HG02852 (cell line): ENCODE results near the gene NAPSA.
"Not testable (repeated sequence)": the region's sequence is repeated elsewhere in the genome, so short reads cannot be mapped to it uniquely, and the experiment has no call there.

Source experiments
- ATAC-seq: cut with Tn5 transposase; IDR thresholded peaks from one replicate; pipeline ENCODE4 v1.9.1; 2021; ENCODE audit warnings: mild to moderate bottlenecking, moderate library complexity; ENCODE audit not compliant: unreplicated experiment

Gene NAPSA

DNA sequence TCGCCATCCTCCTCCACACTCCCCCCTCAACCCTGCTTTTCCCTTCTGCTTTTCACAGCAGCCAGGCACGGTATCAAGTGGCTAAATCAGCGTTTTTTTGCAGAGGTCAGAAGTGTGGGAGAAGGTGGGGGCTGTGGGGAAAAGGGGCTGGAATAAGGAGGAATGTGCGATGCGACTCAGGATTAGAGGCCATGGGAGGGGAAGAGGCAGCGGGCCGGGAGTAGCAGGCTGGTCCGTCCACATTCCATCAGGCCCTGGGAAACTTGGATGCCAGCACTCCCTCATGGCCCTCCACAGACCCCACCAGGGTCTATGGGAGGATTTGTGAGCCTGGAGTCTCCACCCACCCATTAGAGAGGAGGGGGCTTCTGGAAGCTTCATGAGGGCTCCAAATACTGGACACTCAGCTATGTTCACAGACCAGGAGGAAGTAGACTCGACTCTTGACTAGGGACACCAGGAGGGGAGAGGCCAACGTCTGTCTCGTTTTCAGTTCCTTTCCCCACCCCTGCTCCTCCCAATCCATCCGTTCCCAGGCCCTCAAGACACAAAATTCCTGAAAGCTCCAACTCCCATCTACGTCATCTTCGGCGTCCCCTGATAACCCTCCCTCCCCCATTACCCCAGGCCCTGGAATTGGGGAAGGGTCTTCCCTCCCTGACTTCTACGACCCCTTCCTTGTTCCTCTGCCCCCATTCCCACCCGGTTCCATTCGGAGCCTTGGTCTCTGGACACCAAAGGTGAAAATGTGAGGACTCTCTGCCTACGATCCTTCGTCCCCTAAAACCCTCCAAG is 33.0 kb downstream of the NAPSA start:
- ATAC-seq, result no peak

DNA sequence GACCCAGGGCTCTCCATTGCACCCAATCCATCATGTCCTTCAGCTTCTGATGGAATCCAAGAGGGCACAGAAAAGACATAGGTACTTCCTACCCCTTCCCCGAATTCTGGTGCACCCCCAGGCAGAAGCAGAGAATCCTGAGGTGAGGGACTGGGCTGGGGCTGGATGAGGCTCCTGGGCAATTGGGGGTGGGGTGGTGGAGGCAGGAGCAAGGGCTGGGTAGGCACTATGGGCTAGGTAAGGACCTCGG is 33.5 kb downstream of the NAPSA start:
- no peak for ATAC-seq

DNA sequence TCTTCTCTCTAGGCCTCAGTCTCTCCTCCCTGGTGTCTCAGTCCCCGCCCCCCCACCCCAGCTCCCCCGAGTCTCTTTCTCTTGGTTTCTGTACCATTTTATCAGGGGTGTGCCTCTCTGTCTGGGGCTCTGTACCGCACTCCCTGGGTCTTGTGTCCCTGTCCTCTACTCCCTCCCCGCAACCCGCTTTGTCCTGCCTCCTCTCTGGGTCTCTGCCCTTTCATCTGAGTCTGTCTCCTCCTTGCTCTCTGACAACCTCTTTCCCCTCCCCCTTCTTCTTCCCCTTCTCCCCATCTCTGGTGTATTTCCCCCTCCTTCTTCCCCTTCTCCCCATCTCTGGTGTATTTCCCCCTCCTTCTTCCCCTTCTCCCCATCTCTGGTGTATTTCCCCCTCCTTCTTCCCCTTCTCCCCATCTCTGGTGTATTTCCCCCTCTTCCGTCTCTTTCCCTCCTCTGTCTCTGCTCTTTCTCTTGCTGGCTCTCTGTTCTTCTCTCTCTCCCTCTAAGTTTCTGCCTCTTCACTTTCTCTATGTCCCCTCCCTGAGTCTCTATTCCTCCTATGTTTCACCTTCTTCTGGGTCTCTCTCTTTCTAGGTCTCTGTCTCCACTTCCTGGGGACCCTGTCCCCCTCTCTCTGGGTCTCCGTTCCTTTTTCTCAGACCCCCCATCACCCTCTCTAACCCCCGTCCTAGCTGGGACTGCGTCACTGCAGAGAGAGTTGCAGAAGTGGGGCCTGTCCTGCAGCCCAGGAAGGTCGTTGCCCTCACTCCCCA is 34.0 kb downstream of the NAPSA start:
- no peak for ATAC-seq

DNA sequence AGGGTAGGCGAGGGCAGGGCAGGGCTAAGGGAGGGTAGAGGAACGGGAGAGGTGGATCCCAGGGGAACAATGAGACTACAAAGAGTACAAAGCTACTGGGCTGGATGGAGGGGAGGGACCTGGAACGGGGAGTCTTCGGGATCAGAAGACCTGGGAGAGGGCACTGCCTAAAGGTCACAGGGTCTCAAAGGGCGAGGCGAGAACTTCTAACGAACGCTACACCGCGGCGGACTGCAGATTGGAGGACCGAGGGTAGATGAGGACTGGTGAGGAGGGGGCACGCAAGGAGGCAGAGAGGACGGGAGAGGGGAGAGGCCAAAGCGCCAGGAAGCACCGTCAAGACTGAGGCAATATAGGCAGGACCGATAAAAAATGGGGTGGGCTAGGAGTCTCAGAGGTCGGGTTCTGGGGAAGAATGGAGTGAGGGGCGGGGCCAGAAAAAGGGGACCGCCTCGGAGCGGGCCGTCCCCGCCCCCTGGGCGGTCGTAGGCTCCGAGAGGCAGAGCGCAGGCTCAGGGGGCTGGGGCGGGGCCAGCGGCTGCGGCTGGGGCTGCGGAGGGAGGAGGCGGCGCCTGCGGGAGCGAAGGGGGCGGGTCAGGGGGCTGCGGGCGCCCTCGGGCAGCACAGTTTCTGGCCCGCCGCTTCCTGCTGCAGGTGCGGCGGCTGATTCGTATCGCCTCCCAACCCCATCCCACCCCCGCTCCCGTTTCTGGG is 34.9 kb downstream of the NAPSA start:
- peak; percentile 23 for ATAC-seq

DNA sequence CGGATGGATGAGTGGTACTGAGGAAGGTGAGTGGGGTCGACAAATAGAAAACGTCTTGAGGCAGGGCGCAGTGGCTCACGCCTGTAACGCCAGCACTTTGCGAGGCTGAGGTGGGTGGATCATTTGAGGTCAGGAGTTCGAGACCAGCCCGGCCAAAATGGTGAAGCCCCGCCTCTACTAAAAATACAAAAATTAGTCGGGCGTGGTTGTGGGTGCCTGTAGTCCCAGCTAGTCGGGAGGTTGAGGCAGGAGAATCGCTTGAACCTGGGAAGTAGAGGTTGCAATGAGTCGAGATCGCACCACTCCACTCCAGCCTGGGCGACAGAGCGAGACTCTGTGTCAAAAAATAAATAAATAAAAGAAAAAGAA is 35.5 kb downstream of the NAPSA start:
- ATAC-seq, result not testable (repeated sequence)

DNA sequence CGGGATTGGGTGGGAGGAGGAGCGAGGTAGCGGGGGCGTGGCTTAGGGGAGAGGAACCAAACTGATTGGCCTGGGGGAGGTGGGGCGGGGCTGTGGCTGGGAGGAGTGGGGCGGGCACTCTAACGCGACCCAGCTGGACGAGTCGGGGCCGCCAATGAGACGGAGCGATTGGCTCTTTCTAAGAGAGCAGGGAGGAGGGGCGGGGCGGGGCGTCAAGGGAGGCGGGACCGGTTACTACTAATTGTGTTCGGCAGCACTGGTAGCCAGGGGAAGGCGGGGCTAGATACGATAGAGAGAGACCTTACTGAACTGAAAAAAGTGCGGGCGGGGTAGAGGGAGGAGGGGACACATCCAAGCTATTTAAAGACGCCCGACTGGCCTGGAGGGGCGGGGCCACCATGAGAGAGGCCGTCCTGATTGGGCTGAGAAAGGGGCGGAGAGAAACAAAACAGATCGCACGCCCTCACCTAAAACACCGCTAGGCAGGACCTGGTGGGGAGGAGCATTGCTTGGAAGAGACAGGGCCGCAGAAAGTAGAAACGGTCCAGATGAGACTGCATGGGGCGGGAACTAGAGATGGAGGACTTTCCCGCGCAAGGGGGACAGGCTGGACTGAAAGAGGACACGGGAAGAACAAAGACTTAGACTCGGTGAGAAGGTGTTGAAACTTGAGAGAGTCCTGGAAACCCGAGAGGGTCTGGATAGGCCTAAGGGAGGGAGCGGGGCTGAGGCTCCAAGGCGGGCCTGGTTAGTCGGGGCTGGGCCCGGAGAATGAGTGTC is 36.1 kb downstream of the NAPSA start, which contains the start of gene KCNC3:
Gene KCNC3, minus strand, starts transcription at position 232 of the 780 bp plus-strand sequence. CDS start 295 bp downstream, outside the sequence.
- peak; percentile 41 for ATAC-seq

DNA sequence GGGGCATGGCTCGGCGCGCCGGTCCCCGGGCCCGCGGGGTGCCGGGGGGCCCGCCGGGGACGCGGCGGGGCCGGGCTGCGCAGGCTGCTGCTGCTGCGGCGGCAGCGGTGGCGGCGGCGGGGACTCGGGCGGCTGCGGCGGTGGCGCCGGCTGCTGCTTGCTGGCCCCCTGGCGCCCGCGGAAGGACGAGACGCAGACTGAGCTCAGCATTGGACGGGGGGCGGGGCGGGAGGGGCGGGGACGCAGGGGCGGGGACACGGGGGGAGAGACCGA is 36.6 kb downstream of the NAPSA start:
- no peak for ATAC-seq

DNA sequence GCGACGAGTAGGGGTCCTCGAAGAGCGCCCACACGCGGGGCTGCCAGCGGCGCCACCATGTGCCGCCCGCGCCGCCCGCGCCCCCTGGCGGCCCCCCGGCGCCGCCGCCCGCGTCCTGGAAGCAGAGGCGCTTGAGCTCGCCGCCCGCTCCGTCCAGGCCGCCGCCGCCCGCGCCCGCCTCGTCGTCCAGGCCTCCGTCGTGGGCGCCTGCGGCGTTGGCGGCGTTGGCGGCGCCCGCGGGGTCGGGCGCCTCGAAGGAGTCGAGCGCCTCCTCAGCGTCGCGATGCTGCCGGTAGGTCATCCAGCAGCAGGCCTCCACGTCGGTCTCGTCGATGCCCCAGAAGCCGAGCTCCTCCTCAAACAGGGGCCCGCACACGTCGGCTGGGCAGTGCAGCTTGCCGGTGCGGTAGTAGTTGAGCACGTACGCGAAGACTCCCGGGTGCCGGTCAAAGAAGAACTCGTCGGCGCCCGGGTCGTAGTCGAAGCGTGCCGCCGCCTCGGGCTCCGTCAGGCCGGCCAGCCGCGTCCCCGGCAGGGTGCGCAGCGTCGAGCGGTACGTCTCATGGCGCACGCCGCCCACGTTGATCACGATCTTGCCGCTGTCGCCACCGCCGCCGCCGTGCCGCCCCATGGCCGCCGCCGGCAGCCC is 37.1 kb downstream of the NAPSA start:
- no peak for ATAC-seq

DNA sequence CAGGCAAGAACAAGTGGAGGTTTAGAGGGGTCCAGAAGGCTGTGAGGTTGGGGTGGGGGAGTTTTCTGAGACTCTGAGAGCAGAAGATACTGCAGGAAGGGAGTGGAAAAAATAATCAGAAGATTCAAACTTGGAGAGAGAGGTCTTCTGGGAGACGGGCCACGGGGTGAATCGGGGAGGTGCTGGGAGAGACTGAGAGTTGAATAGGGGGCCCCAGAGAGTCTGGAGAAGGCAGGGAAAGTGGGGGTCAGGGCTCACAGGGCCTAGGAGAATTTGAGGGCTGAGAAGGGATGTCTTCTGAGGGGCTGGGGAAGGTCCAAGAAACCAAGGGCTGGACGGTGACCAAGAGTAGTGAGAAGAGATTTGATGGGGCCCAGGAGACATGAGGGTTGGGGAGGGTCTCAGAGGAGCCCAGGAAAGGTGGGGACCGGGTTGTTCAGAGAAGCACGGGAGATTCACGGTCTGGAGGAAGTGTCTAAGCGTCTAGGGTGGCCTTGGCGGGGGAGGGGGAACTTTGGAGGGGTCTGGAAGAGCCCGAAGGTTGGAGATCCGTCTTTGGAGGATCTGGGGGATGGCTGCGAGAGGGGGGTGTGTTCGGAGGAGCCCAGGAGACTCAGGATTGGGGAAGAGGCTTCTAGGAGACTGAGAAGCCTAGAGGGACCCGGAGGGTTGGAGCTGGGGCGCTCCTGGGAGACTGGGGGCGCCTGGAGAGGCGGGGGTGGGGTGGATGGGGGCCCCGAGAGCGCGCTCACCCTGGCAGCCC is 37.8 kb downstream of the NAPSA start:
- no peak for ATAC-seq

DNA sequence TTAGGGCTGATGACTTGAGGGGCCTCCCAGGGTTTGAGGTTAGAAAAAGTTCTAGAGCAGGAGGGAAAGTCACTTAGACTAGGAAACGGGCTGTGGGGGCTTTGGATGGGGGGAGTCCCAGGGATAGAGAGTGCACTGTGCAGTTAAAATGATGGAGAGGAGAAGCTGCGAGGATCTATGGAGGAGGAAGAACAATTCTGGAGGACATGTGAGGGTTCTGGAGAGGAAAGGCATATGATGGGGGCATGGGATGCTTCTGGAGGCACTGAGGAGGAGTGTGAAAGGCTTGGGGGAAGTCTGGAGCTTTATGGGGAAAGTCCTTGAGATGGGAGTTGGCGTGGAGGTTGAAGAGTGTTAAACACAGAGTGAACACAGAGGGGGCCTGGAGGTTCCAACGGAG is 38.4 kb downstream of the NAPSA start:
- no peak for ATAC-seq

DNA sequence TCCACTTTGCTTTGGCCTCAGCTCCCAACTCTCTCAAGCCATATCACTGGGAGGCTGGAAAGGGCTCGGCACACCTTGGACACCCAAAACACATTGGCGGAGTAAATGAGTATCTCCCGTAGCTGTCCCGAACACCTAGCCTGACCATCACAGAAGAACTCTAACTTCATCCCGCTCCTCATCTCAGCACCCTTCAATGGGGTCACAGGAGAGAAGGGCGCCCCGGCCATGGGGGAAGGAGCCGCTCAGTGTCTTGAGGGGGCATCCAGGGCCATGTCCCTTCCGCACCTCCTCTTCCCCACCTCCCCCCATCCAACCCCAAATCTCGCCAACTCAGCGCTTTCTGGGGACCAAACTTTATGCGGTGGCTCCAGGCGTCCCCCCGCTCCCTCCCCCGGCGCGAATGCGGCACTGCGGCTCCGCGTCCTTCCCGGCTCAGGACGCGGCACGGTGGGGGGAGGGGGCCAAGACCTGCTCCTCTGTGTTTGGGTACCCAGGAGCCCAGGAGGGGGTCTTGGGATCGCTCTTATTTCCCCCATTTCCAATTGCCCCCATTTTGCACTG is 39.3 kb downstream of the NAPSA start:
- ATAC-seq, result no peak

DNA sequence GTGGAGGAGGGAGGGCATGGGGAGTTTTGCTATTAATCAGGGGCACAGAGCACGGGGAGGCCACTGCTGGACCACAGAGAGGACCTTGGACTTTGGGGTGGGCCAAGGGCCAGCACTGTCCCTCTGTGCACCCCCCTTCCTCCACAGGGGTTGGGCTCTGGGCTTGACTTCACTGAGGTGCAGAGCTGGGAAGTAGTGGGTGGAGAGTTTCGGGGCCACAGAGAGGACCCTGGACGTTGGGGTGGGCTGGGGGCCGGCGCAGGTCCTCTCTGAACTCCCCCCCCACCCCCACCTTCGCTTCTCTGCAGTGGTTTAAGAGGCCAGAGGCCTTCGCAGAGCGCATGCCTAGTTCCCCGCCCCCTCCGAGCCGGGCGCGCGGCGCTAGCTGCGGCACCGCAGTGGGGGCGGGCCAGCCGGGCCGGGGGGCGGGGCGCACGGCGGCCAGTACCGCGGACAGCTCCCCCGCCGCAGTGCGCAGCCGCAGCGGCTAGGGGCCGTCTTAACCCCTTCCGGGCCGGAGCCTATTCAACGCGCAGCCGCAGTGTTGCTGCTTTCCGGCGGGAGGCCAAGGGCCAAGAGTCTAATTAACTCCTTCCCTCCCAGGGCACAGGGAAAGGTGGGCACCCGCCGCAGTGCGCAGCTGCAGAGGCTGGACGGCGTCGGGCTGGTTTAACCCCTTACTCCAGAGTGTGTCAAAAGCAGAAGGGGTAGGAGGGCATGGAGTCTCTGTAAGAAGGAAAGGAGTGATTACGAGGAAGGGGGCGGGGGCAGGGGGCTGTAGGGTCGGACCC is 39.9 kb downstream of the NAPSA start:
- no peak for ATAC-seq

DNA sequence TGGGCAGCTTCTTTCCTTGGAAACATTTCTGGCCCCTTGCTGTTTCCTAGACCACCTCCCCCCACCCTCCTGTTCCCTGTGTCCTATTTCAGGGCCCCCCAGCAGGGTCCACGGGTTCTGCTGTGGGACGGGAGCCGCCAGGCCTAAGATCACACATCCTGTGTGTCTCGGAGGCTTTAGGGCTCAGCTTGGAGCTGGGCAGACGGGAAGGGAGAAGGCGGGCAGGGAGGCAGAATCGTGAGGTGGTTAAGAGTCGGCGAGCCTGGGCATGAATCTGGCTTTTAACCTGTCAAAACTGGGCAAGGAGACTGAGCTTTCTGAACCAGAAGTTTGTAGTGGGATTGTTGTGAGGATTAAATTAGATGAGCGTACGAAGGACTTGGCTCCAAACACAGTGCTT is 41.1 kb downstream of the NAPSA start:
- ATAC-seq, result no peak

DNA sequence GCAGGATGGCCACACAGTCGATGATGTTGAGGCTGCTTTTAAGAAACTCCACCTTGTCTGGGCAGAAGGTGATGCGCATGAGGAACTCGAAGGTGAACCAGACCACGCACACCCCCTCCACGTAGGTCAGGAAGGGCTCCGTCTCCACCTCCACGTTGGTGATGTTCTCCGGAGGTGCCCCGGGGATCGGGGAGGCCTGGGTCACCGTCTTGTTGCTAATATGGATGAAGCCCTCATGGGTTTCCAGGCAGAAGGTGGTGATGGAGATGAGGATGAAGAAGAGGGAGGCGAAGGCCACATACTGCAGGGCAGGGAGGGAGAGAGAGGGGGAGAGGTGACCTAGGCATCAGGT is 41.7 kb downstream of the NAPSA start:
- ATAC-seq, result no peak

DNA sequence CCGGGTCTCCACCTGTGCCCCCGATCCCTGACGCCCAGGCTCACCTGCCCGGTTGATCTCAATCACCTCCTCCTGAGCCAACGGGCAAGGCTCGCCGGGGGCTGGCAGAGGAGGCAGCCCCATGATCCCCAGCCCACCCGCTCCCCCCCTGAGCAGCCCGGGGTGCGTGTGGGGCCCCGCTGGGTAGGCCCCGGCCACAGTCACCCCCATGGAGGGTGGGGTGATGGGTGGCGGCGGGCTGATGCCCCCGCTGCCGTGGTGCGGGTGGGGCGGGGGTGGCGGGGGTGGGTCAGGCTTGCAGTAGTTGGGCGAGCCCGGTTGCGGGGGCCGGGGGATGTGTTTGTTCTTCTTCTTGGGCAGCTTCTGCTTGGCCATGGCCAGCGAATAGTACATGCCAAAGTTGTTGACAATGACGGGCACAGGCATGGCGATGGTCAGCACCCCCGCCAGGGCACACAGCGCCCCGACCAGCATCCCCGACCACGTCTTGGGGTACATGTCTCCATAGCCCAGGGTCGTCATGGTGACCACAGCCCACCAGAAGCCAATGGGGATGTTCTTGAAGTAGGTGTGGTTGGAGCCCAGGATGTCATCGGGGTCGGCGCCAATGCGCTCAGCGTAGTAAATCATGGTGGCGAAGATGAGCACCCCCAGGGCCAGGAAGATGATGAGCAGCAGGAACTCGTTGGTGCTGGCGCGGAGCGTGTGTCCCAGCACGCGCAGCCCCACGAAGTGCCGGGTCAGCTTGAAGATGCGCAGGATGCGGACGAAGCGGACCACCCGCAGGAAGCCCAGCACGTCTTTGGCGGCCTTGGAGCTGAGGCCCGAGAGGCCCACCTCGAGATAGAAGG is 42.3 kb downstream of the NAPSA start:
- no peak for ATAC-seq

DNA sequence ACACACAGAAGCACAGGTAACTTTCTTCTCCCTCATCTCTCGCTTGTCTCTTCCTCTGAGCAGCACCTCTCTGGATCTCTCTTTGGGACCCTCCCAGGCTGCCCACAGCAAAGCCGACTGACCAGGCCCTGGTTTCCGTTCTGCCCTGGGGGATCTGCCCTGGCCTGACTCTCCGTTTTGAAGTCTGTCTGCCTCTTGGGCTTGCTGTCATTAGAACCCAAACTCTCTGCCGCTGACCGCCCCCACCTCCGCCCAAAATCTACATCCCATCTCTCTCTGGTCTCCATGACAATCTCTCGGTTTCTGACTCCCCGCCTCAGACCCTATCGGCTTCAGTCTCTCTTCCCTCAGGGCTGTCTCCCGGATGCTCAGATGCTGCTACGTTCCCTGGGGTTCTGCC is 43.2 kb downstream of the NAPSA start:
- no peak for ATAC-seq

DNA sequence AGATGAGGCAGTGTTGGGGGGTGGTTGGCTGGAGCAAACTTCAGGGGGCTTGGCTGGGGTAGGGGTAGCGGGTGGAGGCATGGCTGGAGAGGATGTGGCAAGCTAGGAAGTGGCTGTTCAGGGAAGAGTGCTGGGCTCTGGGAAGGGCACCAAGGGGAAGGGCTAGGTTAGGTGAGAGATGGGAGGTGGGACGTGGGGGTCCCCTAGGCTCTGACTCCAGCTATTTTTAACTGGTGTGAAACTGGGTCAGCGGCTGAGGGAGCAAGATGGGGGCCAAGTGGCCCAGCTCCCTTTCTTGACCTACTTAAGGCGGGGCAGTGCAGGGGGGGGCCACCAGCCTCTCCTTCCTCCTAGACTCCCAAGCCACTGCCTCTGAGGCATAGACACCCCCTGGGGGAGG is 43.6 kb downstream of the NAPSA start:
- no peak for ATAC-seq

DNA sequence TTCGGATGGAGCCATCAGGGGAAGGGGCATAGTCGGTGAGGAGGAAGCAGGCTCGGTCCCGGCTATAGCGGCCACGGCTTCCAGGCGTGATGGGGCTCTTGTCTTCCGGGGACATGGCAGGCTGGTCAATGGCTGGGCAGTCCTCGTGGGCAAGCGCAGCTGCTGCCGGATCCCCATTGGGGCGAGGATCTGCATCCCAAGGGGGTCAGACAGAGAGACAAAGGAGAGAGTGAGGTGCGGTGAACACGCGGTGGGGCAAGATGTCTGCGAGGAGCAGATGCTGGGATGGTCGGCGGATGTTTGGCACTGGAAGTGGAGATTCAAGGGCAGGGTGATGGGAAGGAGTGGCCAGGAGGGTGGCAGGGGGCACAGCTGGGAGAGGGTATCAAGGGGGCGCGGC is 44.8 kb downstream of the NAPSA start:
- ATAC-seq, result no peak
